Stimulated activated CD4-positive, alpha-beta T cell treated with anti-CD3 and anti-CD28 coated beads, Interleukin-4, amount 100 ng/mL, for 24 hours (primary cell): ENCODE results near the gene OR10A6.

ENCODE experiments used
- DNase-seq: peaks from one replicate; pipeline ENCODE4 v3.0.0-alpha.2; 2020

Gene OR10A6

GRCh38 chr11:7931168-7931567 lies at the start of gene OR10A6:
Gene OR10A6, minus strand, starts transcription at chr11:7931268. Its CDS starts 2,606 bp downstream, at chr11:7928662.
- DNase-seq: no peak

GRCh38 chr11:7977232-7977917 lies 46.3 kb upstream of the OR10A6 start:
- DNase-seq: no peak

- no peak for DNase-seq
Measured at GRCh38 chr11:7974668-7975067, 43.6 kb upstream of the OR10A6 start.

GRCh38 chr11:7973011-7973410 lies 41.9 kb upstream of the OR10A6 start:
- DNase-seq: no peak

GRCh38 chr11:7971846-7972245 lies 40.8 kb upstream of the OR10A6 start:
- DNase-seq: no peak

GRCh38 chr11:7969756-7970646 lies 38.9 kb upstream of the OR10A6 start:
- DNase-seq: no peak

- DNase-seq: no peak
Measured at GRCh38 chr11:7968686-7969085, 37.6 kb upstream of the OR10A6 start.

- no peak for DNase-seq
Measured at GRCh38 chr11:7967826-7968225, 36.8 kb upstream of the OR10A6 start.

GRCh38 chr11:7967097-7967496 lies 36.0 kb upstream of the OR10A6 start:
- DNase-seq: no peak

- DNase-seq: no peak
Measured at GRCh38 chr11:7965386-7965785, 34.3 kb upstream of the OR10A6 start, which contains the start of gene NLRP10. Gene NLRP10, minus strand, starts transcription at chr11:7965447. Its CDS starts 1,952 bp downstream, at chr11:7963495.

- no peak for DNase-seq
Measured at GRCh38 chr11:7964873-7965272, 33.8 kb upstream of the OR10A6 start.

- DNase-seq: no peak
Measured at GRCh38 chr11:7964261-7964660, 33.2 kb upstream of the OR10A6 start.

GRCh38 chr11:7955191-7955590 lies 24.1 kb upstream of the OR10A6 start:
- DNase-seq: no peak

- DNase-seq: no peak
Measured at GRCh38 chr11:7949934-7950333, 18.9 kb upstream of the OR10A6 start.

GRCh38 chr11:7944123-7944522 lies 13.1 kb upstream of the OR10A6 start:
- no peak for DNase-seq

GRCh38 chr11:7941608-7942007 lies 10.5 kb upstream of the OR10A6 start, which contains the start of gene OR10A3:
Gene OR10A3, minus strand, starts transcription at chr11:7941708. Its CDS starts 2,188 bp downstream, at chr11:7939520.
- DNase-seq: no peak

GRCh38 chr11:7941146-7941545 lies 10.1 kb upstream of the OR10A6 start:
- DNase-seq: no peak

GRCh38 chr11:7936615-7937014 lies 5.5 kb upstream of the OR10A6 start:
- no peak for DNase-seq

- no peak for DNase-seq
Measured at GRCh38 chr11:7927635-7928034, 3.4 kb downstream of the OR10A6 start.

GRCh38 chr11:7924536-7924935 lies 6.5 kb downstream of the OR10A6 start:
- DNase-seq: no peak

- DNase-seq: no peak
Measured at GRCh38 chr11:7918141-7918540, 12.9 kb downstream of the OR10A6 start.

- no peak for DNase-seq
Measured at GRCh38 chr11:7911011-7911410, 20.1 kb downstream of the OR10A6 start.

GRCh38 chr11:7910286-7910788 lies 20.7 kb downstream of the OR10A6 start:
- no peak for DNase-seq
